SU-DHL-6 (cell line): ENCODE data around the gene ARL16.

ENCODE experiments used
- H2AFZ ChIP-seq: fragments of 200-600 bp; sonication (generic); 2 replicates; pipeline ENCODE4 v1.6.1; 2014; ENCODE audit warnings: low read depth, mild to moderate bottlenecking, moderate library complexity, mixed read lengths, antibody characterized with exemption, low read length; ENCODE audit not compliant: severe bottlenecking
- H3F3A ChIP-seq: fragments of 200-600 bp; shearing (Covaris generic); 2 replicates; pipeline ENCODE4 v1.6.0; 2016; ENCODE audit warnings: antibody characterized with exemption, mild to moderate bottlenecking; ENCODE audit not compliant: insufficient read depth
- H3K27ac ChIP-seq: fragments of 200-600 bp; sonication (generic); 2 replicates; pipeline ENCODE4 v1.5.1; 2016; ENCODE audit warnings: low read depth, mild to moderate bottlenecking, low read length, moderate library complexity, mixed read lengths
- H3K27me3 ChIP-seq: fragments of 200-600 bp; sonication (generic), shearing (Covaris generic); 2 replicates; pipeline ENCODE4 v1.6.0; 2014; ENCODE audit warnings: mild to moderate bottlenecking, low read length
- H3K36me3 ChIP-seq: fragments of 200-600 bp; sonication (generic); 2 replicates; pipeline ENCODE4 v1.6.1; 2014; ENCODE audit warnings: mild to moderate bottlenecking, low read length, mixed read lengths
- H3K4me2 ChIP-seq: fragments of 300-600, 200-600 bp; shearing (Covaris generic), sonication (generic); 2 replicates; pipeline ENCODE4 v1.6.0; 2014; ENCODE audit warnings: low read length, low read depth, mild to moderate bottlenecking; ENCODE audit not compliant: poor library complexity, severe bottlenecking
- H3K4me3 ChIP-seq: fragments of 200-600 bp; sonication (generic); 2 replicates; pipeline ENCODE4 v1.5.1; 2014; ENCODE audit warnings: antibody characterized with exemption, low read length, mild to moderate bottlenecking, mixed read lengths; ENCODE audit not compliant: insufficient read depth, poor library complexity, severe bottlenecking
- H3K79me2 ChIP-seq: fragments of 200-600 bp; sonication (generic); 2 replicates; pipeline ENCODE4 v1.6.1; 2014; ENCODE audit warnings: mild to moderate bottlenecking, low read length, moderate library complexity; ENCODE audit not compliant: insufficient read depth
- H3K9ac ChIP-seq: fragments of 200-600 bp; sonication (generic); 2 replicates; pipeline ENCODE4 v1.7.0; 2014; ENCODE audit warnings: mild to moderate bottlenecking, low read length
- H3K9me2 ChIP-seq: fragments of 200-600 bp; sonication (generic); replicated peaks from 2 replicates; pipeline ENCODE4 v1.6.1; 2014; ENCODE audit warnings: low read length; ENCODE audit not compliant: insufficient read depth
- H3K9me3 ChIP-seq: fragments of 200-600 bp; sonication (generic); 2 replicates; pipeline ENCODE4 v1.6.1; 2014; ENCODE audit warnings: low read length, mixed read lengths; ENCODE audit not compliant: insufficient read depth
- H4K20me1 ChIP-seq: fragments of 200-600 bp; sonication (generic); 2 replicates; pipeline ENCODE4 v1.6.1; 2014; ENCODE audit warnings: low read depth, mild to moderate bottlenecking, antibody characterized with exemption, low read length, moderate library complexity, mixed read lengths
- CTCF ChIP-seq: fragments of 200-600 bp; sonication (generic); IDR thresholded peaks from one replicate; pipeline ENCODE4 v1.5.1; 2017; ENCODE audit warnings: antibody characterized with exemption, mild to moderate bottlenecking, low read length, moderate library complexity; ENCODE audit not compliant: insufficient read depth, poor library complexity, severe bottlenecking
- EZH2phosphoT487 ChIP-seq: fragments of 200-600 bp; sonication (generic), shearing (Covaris generic); conservative IDR thresholded peaks from 2 replicates; pipeline ENCODE4 v1.6.1; 2018; ENCODE audit warnings: mild to moderate bottlenecking, antibody characterized with exemption, low read length, moderate library complexity, mixed read lengths

Gene ARL16

GRCh38 chr17:81713004-81713555 lies 29.5 kb upstream of the ARL16 start:
- Histone ChIP-seq H3K9me3 (no peaks in the 10 kb centered on the region), H2AFZ (no peak overlapping the region), H3K79me2 (peaks cover 27% of the 10 kb centered on the region), H3K4me2 (peak overlapping the region; percentile 80), H3K27ac (peak overlapping the region; percentile 41; the same call in 1 of the 2 replicates), H3K4me3 (peak overlapping the region; percentile 86), H3K27me3 (no peaks in the 10 kb centered on the region), H3K9ac (peak overlapping the region; percentile 93), H3K36me3 (no peaks in the 10 kb centered on the region), H3F3A (peaks cover 25% of the 10 kb centered on the region), H3K9me2 (no peaks in the 10 kb centered on the region), H4K20me1 (no peaks in the 10 kb centered on the region)
- TF ChIP-seq EZH2phosphoT487: no peak

- no peaks in the 10 kb centered on the region for H3K9me3 ChIP-seq
- H3K4me2 ChIP-seq: peak overlapping the region; percentile 80
- peak overlapping the region; percentile 93 for H3K9ac ChIP-seq
- no peak for TF ChIP-seq EZH2phosphoT487
- no peak for TF ChIP-seq CTCF
- H3K4me3 ChIP-seq: peak overlapping the region; percentile 86
- H3F3A ChIP-seq: peaks cover 25% of the 10 kb centered on the region
- H3K9me2 ChIP-seq: no peaks in the 10 kb centered on the region
- H3K27me3 ChIP-seq: no peaks in the 10 kb centered on the region
- no peaks in the 10 kb centered on the region for H4K20me1 ChIP-seq
- H3K79me2 ChIP-seq: peaks cover 27% of the 10 kb centered on the region
- peak overlapping the region; percentile 70 for H2AFZ ChIP-seq
- H3K27ac ChIP-seq: peak overlapping the region; percentile 41
- H3K36me3 ChIP-seq: no peaks in the 10 kb centered on the region
These were observed 28.9 kb upstream of the ARL16 start for GRCh38 chr17:81712468-81713003.

GRCh38 chr17:81711814-81712467 lies 28.3 kb upstream of the ARL16 start, which contains the start of gene SLC25A10:
SLC25A10 (plus strand) TSS chr17:81712284; CDS start chr17:81712427, 143 bp downstream.
- H2AFZ ChIP-seq: peak within 1 kb of the TSS; percentile 70
- peak within 1 kb of the TSS; percentile 86 for H3K4me3 ChIP-seq
- peaks cover 25% of the 10 kb centered on the region for H3F3A ChIP-seq
- H3K36me3 ChIP-seq: no peaks in the 10 kb centered on the region
- TF ChIP-seq EZH2phosphoT487 (no peak), CTCF (no peak)
- H3K27me3 ChIP-seq: no peaks in the 10 kb centered on the region
- peak within 1 kb of the TSS; percentile 55 for H3K27ac ChIP-seq
- peak within 1 kb of the TSS; percentile 80 for H3K4me2 ChIP-seq
- no peaks in the 10 kb centered on the region for H4K20me1 ChIP-seq
- peaks cover 27% of the 10 kb centered on the region for H3K79me2 ChIP-seq
- no peaks in the 10 kb centered on the region for H3K9me3 ChIP-seq
- no peaks in the 10 kb centered on the region for H3K9me2 ChIP-seq
- H3K9ac ChIP-seq: peak within 1 kb of the TSS; percentile 93
